Right atrium auricular region (tissue), 2 donors: ENCODE results near the gene NUP188. TPM values are rescaled to one million over a fixed set of nuclear protein-coding genes. Genes with fewer than 3 reads are reported as not detected.
"Not testable (repeated sequence)": the region's sequence is repeated elsewhere in the genome, so short reads cannot be mapped to it uniquely, and the experiment has no call there.

Experiments used
- DNase-seq: peaks from one replicate; pipeline ENCODE4 v3.0.0-alpha.2; 2019; ENCODE audit warnings: low spot score
- H3K27ac ChIP-seq, 2 donors: fragments of 200-600 bp; sonication (generic); 1 replicate in 1 of 2; 2 replicates in 1 of 2; pipeline ENCODE4 v1.5.1; 2016 to 2019
- H3K27me3 ChIP-seq, 2 donors: fragments of 200-600 bp; sonication (generic); one replicate each; pipeline versions ENCODE4 v1.5.1 to v1.6.0; 2017 to 2019
- H3K36me3 ChIP-seq: fragments of 200-600 bp; sonication (generic); one replicate; pipeline ENCODE4 v1.5.1; 2016
- H3K4me1 ChIP-seq, 2 donors: fragments of 200-600 bp; sonication (generic); one replicate each; pipeline versions ENCODE4 v1.5.1 to v1.6.0; 2017 to 2019
- H3K4me3 ChIP-seq, 2 donors: fragments of 200-600 bp; sonication (generic); 1 replicate in 1 of 2; 2 replicates in 1 of 2; pipeline ENCODE4 v1.5.1; 2017 to 2019; ENCODE audit warnings: mild to moderate bottlenecking in 1 of 2, moderate library complexity in 1 of 2
- H3K9me3 ChIP-seq, 2 donors: fragments of 200-600 bp; sonication (generic); one replicate each; pipeline ENCODE4 v1.5.1; 2019
- total RNA-seq, 2 donors: library from RNA; depleted of rRNA; stranded (reverse); fragments of >200 nt; gene quantifications; one replicate each; pipeline ENCODE4 v1.1.0, GENCODE V29; 2016
- TF ChIP-seq, protein P1 (sequence below), 2 donors: fragments of 200-600 bp; sonication (generic); IDR thresholded peaks; one replicate each; pipeline ENCODE4 v1.5.1; 2019; ENCODE audit warnings: antibody characterized with exemption in 2 of 2

The NUP188 gene
- total RNA-seq, 2 donors from 2014 or later: 23.5 to 26.8 TPM

DNA sequence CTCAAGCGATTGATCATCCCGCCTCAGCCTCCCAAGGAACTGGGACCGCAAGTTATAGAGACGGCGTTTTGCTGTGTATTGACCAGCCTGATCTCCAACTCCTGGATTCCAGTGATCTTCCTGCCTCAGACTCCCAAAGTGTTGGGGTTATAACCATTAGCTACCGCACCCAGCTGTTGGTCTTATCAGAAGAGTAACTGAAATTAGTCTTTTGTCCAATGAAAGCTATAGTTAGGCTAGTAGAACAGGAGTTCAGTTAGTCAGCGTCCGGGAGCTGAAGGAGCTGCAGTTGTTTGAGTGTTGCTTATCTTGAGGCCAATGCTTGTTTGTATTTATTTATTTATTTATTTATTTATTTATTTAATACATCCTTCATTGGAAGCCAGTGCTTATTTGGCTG, 85.7 kb downstream of the NUP188 start:
- no peaks in the 10 kb centered on the region for H3K9me3 ChIP-seq
- peaks cover 0 to 20% of the 10 kb centered on the region in 2 donors for H3K4me1 ChIP-seq
- TF ChIP-seq, protein P1, sequence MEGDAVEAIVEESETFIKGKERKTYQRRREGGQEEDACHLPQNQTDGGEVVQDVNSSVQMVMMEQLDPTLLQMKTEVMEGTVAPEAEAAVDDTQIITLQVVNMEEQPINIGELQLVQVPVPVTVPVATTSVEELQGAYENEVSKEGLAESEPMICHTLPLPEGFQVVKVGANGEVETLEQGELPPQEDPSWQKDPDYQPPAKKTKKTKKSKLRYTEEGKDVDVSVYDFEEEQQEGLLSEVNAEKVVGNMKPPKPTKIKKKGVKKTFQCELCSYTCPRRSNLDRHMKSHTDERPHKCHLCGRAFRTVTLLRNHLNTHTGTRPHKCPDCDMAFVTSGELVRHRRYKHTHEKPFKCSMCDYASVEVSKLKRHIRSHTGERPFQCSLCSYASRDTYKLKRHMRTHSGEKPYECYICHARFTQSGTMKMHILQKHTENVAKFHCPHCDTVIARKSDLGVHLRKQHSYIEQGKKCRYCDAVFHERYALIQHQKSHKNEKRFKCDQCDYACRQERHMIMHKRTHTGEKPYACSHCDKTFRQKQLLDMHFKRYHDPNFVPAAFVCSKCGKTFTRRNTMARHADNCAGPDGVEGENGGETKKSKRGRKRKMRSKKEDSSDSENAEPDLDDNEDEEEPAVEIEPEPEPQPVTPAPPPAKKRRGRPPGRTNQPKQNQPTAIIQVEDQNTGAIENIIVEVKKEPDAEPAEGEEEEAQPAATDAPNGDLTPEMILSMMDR (IDR thresholded peaks at IDR 0.05): no peak
- H3K36me3 ChIP-seq: no peaks in the 10 kb centered on the region
- H3K4me3 ChIP-seq: no peak overlapping the region
- DNase-seq: no peak
- H3K27ac ChIP-seq: no peak overlapping the region
- H3K27me3 ChIP-seq: no peaks in the 10 kb centered on the region

DNA sequence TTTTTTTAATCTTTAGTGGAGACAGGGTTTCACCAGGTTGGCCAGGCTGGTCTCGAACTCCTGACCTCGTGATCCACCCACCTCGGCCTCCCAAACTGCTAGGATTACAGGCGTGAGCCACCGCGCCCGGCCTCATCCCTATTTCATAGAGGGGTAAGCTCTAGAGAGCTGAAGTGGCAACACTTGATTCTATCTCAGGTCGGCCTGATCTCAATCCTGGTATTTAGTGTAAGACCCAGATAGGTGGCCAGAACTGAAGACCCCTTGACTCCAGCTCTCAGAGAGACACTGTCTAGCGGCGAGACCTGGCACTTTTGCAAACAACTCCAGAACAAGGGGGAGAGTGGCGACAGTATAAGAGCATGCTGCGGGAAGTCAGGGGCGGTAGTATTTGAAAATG, 88.3 kb downstream of the NUP188 start:
- Histone ChIP-seq H3K27ac (peak overlapping the region; percentile 72 to 92), H3K4me3 (peak overlapping the region; percentile 99 to 100), H3K4me1 (peaks cover 0 to 38% of the 10 kb centered on the region in 2 donors)
- H3K36me3 ChIP-seq, DNase-seq, H3K27me3 ChIP-seq, H3K9me3 ChIP-seq: not testable (repeated sequence)

DNA sequence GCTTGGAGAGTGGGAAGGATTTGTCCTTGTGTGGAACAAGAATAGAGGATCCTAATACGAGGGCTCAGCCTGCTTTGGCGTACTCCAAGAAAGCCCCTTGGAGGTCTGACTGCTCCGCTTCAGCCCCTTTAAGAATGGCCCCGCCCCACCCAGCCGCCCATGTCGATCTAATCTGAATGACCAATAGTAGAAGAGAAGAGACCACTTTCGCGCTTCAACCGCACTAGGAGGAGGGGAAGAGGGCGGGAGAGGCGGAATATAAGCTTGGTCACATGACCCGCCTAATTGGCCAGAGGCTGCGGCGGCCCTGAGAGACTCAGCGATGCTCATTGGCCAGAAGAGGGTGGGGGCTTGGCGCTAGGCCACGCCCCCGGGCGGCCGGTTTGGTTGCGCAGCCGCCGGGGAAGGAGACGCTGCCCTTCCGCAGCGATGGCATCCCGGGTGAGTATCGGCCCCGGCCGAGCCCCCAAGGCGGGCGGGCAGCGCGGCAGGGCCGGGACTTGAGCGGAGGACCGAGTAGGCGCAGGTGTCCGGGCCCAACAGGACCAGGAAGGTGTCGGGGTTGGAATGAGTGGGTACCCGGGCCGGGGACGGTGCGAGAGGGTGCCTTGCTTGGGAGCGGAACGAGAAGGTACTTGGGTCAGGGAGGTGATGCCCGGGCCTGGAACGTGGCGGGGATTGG, 88.9 kb downstream of the NUP188 start, which contains the start of gene MIGA2:
MIGA2 (plus strand) TSS at position 386 of the 682 bp plus-strand sequence. CDS start 3,969 bp downstream, outside the sequence.
- DNase-seq: peak; percentile 99
- Histone ChIP-seq H3K27ac (peak within 1 kb of the TSS; percentile 87 to 92), H3K36me3 (peaks cover 8% of the 10 kb centered on the region), H3K27me3 (no peaks in the 10 kb centered on the region), H3K4me1 (peaks cover 0 to 38% of the 10 kb centered on the region in 2 donors), H3K4me3 (peak within 1 kb of the TSS; percentile 99 to 100), H3K9me3 (no peaks in the 10 kb centered on the region)
- TF ChIP-seq, protein P1 (IDR thresholded peaks at IDR 0.05): peak in 1 of 2 donors; percentile 15

GRCh38 chr9:129036923-129037766, 89.6 kb downstream of the NUP188 start:
- Histone ChIP-seq H3K9me3 (no peaks in the 10 kb centered on the region), H3K4me3 (peak overlapping the region; percentile 99 to 100), H3K27me3 (no peaks in the 10 kb centered on the region), H3K36me3 (peaks cover 16% of the 10 kb centered on the region), H3K27ac (peak overlapping the region; percentile 87 to 92), H3K4me1 (peaks cover 0 to 38% of the 10 kb centered on the region in 2 donors)
- DNase-seq: no peak
- TF ChIP-seq, protein P1 (IDR thresholded peaks at IDR 0.05): no peak

DNA sequence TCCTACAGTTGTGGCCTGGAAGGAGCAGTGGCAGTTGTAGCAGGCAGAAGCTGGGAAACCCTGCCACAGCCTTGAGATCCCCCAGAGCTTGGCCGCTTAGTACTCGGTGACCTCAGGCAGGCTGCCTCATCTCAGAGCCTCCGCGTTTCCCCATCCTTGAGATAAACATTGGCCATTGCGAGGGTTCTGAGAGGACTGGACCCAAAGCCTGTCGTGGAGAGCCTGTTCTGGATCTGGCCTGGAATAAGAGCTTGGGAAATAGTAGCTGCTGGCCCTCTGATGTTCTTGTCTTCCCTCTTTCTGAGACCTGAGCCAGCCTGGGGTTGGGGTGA, 90.2 kb downstream of the NUP188 start:
- no peaks in the 10 kb centered on the region for H3K9me3 ChIP-seq
- H3K4me3 ChIP-seq: peak overlapping the region; percentile 99 to 100
- TF ChIP-seq, protein P1 (IDR thresholded peaks at IDR 0.05): no peak
- H3K4me1 ChIP-seq: peaks cover 0 to 38% of the 10 kb centered on the region in 2 donors
- DNase-seq: peak; percentile 69
- H3K36me3 ChIP-seq: peaks cover 22% of the 10 kb centered on the region
- no peaks in the 10 kb centered on the region for H3K27me3 ChIP-seq
- H3K27ac ChIP-seq: peak overlapping the region; percentile 87 to 92
